Upper lobe of left lung (tissue), 6 donors: Measurements from ENCODE around the gene AP2A2. TPM values are rescaled to one million over a fixed set of nuclear protein-coding genes. Genes with fewer than 3 reads are reported as not detected.

Experiments used
- ATAC-seq, 2 donors: fragments of 200-7000 bp; cut with Tn5 transposase; one replicate each; pipeline ENCODE4 v1.9.1; 2022; ENCODE audit warnings: mild to moderate bottlenecking in 2 of 2, moderate library complexity in 2 of 2; ENCODE audit not compliant: low FRiP score in 2 of 2
- DNase-seq, 2 donors: peaks; one replicate each; pipeline ENCODE4 v3.0.0-alpha.2; 2019 to 2020
- H3K27ac ChIP-seq, 4 donors: fragments of 200-600 bp; sonication (generic); one replicate each; pipeline ENCODE4 v1.5.1; 2016 to 2019
- H3K27me3 ChIP-seq, 4 donors: fragments of 200-600 bp; sonication (generic); one replicate each; pipeline ENCODE4 v1.5.1; 2017 to 2019
- H3K36me3 ChIP-seq, 4 donors: fragments of 200-600 bp; sonication (generic); one replicate each; pipeline ENCODE4 v1.5.1; 2016 to 2019
- H3K4me1 ChIP-seq, 4 donors: fragments of 200-600 bp; sonication (generic); one replicate each; pipeline ENCODE4 v1.5.1; 2018 to 2019
- H3K4me3 ChIP-seq, 4 donors: fragments of 200-600 bp; sonication (generic); one replicate each; pipeline ENCODE4 v1.5.1; 2017 to 2019; ENCODE audit warnings: mild to moderate bottlenecking in 2 of 4, moderate library complexity in 1 of 4
- H3K9me3 ChIP-seq, 4 donors: fragments of 200-600 bp; sonication (generic); one replicate each; pipeline ENCODE4 v1.5.1; 2018 to 2019
- EP300 ChIP-seq, 4 donors: sonication (generic); formaldehyde crosslinking; IDR thresholded peaks; one replicate each; pipeline ENCODE4 v1.5.1; 2017; ENCODE audit warnings: antibody characterized with exemption in 4 of 4, control low read depth in 2 of 4
- POLR2A ChIP-seq, 4 donors: fragments of 450-650 bp; IDR thresholded peaks; one replicate each; pipeline ENCODE4 v1.5.1; 2016 to 2017; ENCODE audit warnings: antibody characterized with exemption in 4 of 4, mild to moderate bottlenecking in 2 of 4
- POLR2AphosphoS5 ChIP-seq, 2 donors: sonication (generic); formaldehyde crosslinking; IDR thresholded peaks; one replicate each; pipeline ENCODE4 v1.5.1; 2017; ENCODE audit warnings: antibody characterized with exemption in 2 of 2
- WGBS, 2 donors: methylation state at CpG; one replicate each; pipeline ENCODE4 v1.1.5; 2017 to 2018; 5-methylcytosine and 5-hydroxymethylcytosine counted together
- total RNA-seq, 6 donors: library from RNA; depleted of rRNA in 4 of 6; stranded (reverse); fragments of >200 nt in 4 of 6; gene quantifications; one replicate each; pipeline versions ENCODE4 v1.1.0 to v1.2.1, GENCODE V29; 2016 to 2021
- TF ChIP-seq, protein P1 (sequence below), 6 experiments: fragments of 450-650 bp in 4 of 6; fragments of 200-600 bp in 2 of 6; sonication (generic) in 2 of 6; IDR thresholded peaks; one replicate each; pipeline ENCODE4 v1.5.1; 2016 to 2019; ENCODE audit warnings: antibody characterized with exemption in 6 of 6
- donor health status: DM: no; HTN: no; CAD: no; lungs with moderate emphysema.
- donor health status: DM: no; HTN: yes; CAD: no; lungs with severe emphysema.

AP2A2 gene
- total RNA-seq, 6 donors from 2014 or later: 55.7 to 273 (median 103) TPM

DNA sequence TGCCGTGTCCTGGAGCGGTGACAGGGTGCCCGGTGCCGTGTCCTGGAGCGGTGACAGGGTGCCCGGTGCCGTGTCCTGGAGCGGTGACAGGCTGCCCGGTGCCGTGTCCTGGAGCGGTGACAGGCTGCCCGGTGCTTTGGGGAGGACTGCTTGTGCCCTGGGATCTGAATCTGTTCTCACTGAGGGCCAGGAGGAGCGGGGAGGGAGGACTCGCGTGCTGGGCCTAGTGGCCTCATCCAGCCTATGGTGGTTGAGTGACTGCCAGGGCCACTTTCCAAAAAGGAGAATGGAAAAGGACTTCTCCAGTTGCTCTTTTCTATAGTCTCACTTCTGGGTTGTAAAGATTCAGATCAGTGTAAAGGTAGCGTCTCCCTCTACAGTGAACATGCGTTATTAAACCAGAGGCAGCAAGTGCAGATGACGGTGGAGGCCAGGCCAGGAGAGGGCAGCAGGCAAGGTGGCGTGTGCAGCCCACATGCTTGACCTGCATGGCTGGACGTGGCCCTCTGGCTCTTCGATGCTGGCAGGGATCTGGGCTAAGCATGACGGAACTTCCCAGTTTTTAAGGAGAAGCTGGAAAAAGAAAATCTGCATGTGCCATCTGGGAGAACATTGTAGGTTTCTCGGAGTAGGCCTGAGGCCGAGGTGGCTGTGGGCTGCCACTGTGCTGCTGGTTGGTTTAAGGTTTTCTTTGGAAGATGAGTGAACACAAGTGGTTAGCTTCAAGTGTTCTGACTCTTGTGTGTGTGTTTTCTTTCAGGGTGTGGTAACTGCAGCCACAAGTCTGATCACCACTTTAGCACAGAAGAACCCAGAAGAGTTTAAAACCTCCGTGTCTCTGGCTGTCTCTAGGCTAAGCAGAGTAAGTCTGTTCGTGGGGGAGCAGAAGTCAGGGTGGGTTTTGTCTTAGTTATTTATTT, 55.0 kb downstream of the AP2A2 start:
- ATAC-seq (peak in 1 of 2 donors; percentile 52), DNase-seq (peak; percentile 48 to 52)
- peak overlapping the region in 2 of 4 donors; percentile 26 to 58 for H3K27ac ChIP-seq
- H3K4me3 ChIP-seq: no peak overlapping the region
- H3K27me3 ChIP-seq: no peaks in the 10 kb centered on the region
- H3K4me1 ChIP-seq: peaks cover 0 to 29% (median 12%) of the 10 kb centered on the region in 4 donors
- no peaks in the 10 kb centered on the region for H3K9me3 ChIP-seq
- WGBS, 2 donors: 77% methylated on average over 17 to 19 of the region's 26 CpGs
- TF ChIP-seq, protein P1, sequence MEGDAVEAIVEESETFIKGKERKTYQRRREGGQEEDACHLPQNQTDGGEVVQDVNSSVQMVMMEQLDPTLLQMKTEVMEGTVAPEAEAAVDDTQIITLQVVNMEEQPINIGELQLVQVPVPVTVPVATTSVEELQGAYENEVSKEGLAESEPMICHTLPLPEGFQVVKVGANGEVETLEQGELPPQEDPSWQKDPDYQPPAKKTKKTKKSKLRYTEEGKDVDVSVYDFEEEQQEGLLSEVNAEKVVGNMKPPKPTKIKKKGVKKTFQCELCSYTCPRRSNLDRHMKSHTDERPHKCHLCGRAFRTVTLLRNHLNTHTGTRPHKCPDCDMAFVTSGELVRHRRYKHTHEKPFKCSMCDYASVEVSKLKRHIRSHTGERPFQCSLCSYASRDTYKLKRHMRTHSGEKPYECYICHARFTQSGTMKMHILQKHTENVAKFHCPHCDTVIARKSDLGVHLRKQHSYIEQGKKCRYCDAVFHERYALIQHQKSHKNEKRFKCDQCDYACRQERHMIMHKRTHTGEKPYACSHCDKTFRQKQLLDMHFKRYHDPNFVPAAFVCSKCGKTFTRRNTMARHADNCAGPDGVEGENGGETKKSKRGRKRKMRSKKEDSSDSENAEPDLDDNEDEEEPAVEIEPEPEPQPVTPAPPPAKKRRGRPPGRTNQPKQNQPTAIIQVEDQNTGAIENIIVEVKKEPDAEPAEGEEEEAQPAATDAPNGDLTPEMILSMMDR (IDR thresholded peaks at IDR 0.05): peak in 2 of 6 experiments; percentile 15 to 17
- no peak for TF ChIP-seq POLR2AphosphoS5 (IDR thresholded peaks at IDR 0.05)
- peaks cover 6 to 88% (median 54%) of the 10 kb centered on the region in 4 donors for H3K36me3 ChIP-seq

DNA sequence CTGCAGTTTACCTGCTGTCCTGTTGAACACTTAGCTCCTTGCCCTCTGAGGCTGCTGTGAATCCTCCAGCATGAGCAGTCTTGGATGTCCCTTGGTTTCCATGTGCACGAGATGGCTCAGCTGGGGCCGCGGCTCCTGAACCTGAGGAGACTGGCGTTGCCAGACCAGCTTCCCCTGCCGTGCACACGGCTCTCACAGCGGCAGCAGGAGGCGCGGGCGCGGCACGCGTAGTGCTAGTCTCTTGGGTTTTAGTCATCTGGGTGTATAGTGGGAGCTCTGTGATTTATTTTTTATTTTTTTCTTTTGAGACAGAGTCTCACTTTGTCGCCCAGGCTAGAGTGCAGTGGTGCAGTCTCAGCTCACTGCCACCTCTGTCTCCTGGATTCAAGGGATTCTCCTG, 56.1 kb downstream of the AP2A2 start:
- peaks cover 9 to 88% (median 61%) of the 10 kb centered on the region in 4 donors for H3K36me3 ChIP-seq
- TF ChIP-seq, protein P1 (IDR thresholded peaks at IDR 0.05): no peak
- TF ChIP-seq POLR2AphosphoS5 (IDR thresholded peaks at IDR 0.05) (no peak), POLR2A (IDR thresholded peaks at IDR 0.05) (no peak), EP300 (IDR thresholded peaks at IDR 0.05) (no peak)
- no peaks in the 10 kb centered on the region for H3K9me3 ChIP-seq
- H3K27me3 ChIP-seq: no peaks in the 10 kb centered on the region
- H3K4me1 ChIP-seq: peaks cover 4 to 39% (median 20%) of the 10 kb centered on the region in 4 donors
- peak overlapping the region in 2 of 4 donors; percentile 24 to 58 for H3K27ac ChIP-seq
- no peak overlapping the region for H3K4me3 ChIP-seq
- 85 to 97% methylated on average over 8 to 14 of the region's 14 CpGs for WGBS, 2 donors
- ATAC-seq (no peak), DNase-seq (peak in 1 of 2 donors; percentile 75)

GRCh38 chr11:984546-984945, 58.9 kb downstream of the AP2A2 start:
- peaks cover 29 to 88% (median 62%) of the 10 kb centered on the region in 4 donors for H3K36me3 ChIP-seq
- TF ChIP-seq, protein P1 (IDR thresholded peaks at IDR 0.05): no peak
- no peak for TF ChIP-seq POLR2AphosphoS5 (IDR thresholded peaks at IDR 0.05)
- no peak for TF ChIP-seq EP300 (IDR thresholded peaks at IDR 0.05)
- no peak for TF ChIP-seq POLR2A (IDR thresholded peaks at IDR 0.05)
- no peak for DNase-seq
- H3K27me3 ChIP-seq: no peaks in the 10 kb centered on the region
- peaks cover 4 to 34% (median 19%) of the 10 kb centered on the region in 4 donors for H3K4me1 ChIP-seq
- no peaks in the 10 kb centered on the region for H3K9me3 ChIP-seq
- no peak overlapping the region for H3K4me3 ChIP-seq
- ATAC-seq: no peak
- 91 to 97% methylated on average over 12 to 15 of the region's 15 CpGs for WGBS, 2 donors
- H3K27ac ChIP-seq: no peak overlapping the region

DNA sequence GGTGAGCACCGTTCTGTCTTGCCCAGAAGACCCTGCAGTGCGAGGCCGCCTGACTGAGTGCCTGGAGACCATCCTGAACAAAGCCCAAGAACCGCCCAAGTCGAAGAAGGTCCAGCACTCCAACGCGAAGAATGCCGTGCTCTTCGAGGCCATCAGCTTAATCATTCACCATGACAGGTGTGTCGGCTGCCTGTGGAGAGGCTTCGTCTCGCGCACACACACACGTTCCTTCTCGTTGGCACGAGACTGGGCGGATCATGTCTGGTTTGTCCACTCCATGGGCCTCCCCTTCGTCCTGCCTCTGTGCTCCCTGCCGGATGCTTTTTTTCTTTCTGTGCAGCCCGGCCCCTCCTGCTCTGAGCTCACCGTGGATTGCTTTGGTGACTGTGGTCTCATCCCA, 59.7 kb downstream of the AP2A2 start:
- H3K4me1 ChIP-seq: peaks cover 4 to 32% (median 19%) of the 10 kb centered on the region in 4 donors
- DNase-seq (peak in 1 of 2 donors; percentile 42), ATAC-seq (peak; percentile 23 to 77)
- no peak overlapping the region for H3K4me3 ChIP-seq
- H3K36me3 ChIP-seq: peaks cover 32 to 93% (median 70%) of the 10 kb centered on the region in 4 donors
- TF ChIP-seq, protein P1 (IDR thresholded peaks at IDR 0.05): no peak
- no peak for TF ChIP-seq POLR2A (IDR thresholded peaks at IDR 0.05)
- TF ChIP-seq EP300 (IDR thresholded peaks at IDR 0.05): no peak
- no peak for TF ChIP-seq POLR2AphosphoS5 (IDR thresholded peaks at IDR 0.05)
- H3K9me3 ChIP-seq: no peaks in the 10 kb centered on the region
- H3K27ac ChIP-seq: peak overlapping the region in 1 of 4 donors; percentile 13
- WGBS, 2 donors: 78 to 81% methylated on average over 21 of the region's 21 CpGs
- no peaks in the 10 kb centered on the region for H3K27me3 ChIP-seq
